GM12801 (cell line): ENCODE data around the gene PPP5C.

Experiments
- CTCF ChIP-seq: IDR thresholded peaks from one replicate; pipeline ENCODE4 v1.5.1; 2011; ENCODE audit warnings: control low read depth; ENCODE audit not compliant: insufficient read length; ENCODE audit errors: extremely low read depth

PPP5C gene

GRCh38 chr19:46357846-46358583 lies 11.1 kb downstream of the PPP5C start:
- no peak for TF ChIP-seq CTCF

GRCh38 chr19:46361915-46362314 lies 15.0 kb downstream of the PPP5C start:
- TF ChIP-seq CTCF = no peak

- TF ChIP-seq CTCF = no peak
Observed at GRCh38 chr19:46364359-46364758, 17.5 kb downstream of the PPP5C start.

- TF ChIP-seq CTCF = no peak
Observed at GRCh38 chr19:46365561-46365960, 18.7 kb downstream of the PPP5C start.

- no peak for TF ChIP-seq CTCF
Observed at GRCh38 chr19:46366620-46367292, 19.9 kb downstream of the PPP5C start.

- no peak for TF ChIP-seq CTCF
Observed at GRCh38 chr19:46367426-46367825, 20.5 kb downstream of the PPP5C start.

- no peak for TF ChIP-seq CTCF
Observed at GRCh38 chr19:46368116-46368515, 21.2 kb downstream of the PPP5C start.
